HuH-7 (cell line): ENCODE measurements around the gene SMIM5.
"Not testable (repeated sequence)": the region's sequence is repeated elsewhere in the genome, so short reads cannot be mapped to it uniquely, and the experiment has no call there.

Source experiments
- DNase-seq: peaks from one replicate; pipeline ENCODE4 v3.0.0; 2011; ENCODE audit warnings: low spot score

SMIM5 gene

GRCh38 chr17:75625813-75626486 is 7.3 kb upstream of the SMIM5 start:
- peak; percentile 95 for DNase-seq

- no peak for DNase-seq
Observed at GRCh38 chr17:75626496-75627038, 6.7 kb upstream of the SMIM5 start.

- DNase-seq, result no peak
Observed at GRCh38 chr17:75627094-75627493, 6.1 kb upstream of the SMIM5 start.

GRCh38 chr17:75628425-75628824 is 4.8 kb upstream of the SMIM5 start:
- DNase-seq, result no peak

- DNase-seq, result no peak
Observed at GRCh38 chr17:75629157-75629556, 4.1 kb upstream of the SMIM5 start.

GRCh38 chr17:75630071-75630917 is 2.9 kb upstream of the SMIM5 start:
- DNase-seq, result no peak

GRCh38 chr17:75631353-75631752 is 1.9 kb upstream of the SMIM5 start:
- DNase-seq, result no peak

GRCh38 chr17:75632428-75632827 is 806 bp upstream of the SMIM5 start:
- no peak for DNase-seq

- DNase-seq, result peak; percentile 98
Observed at GRCh38 chr17:75633486-75634375, 497 bp downstream of the SMIM5 start.

- no peak for DNase-seq
Observed at GRCh38 chr17:75634376-75634740, 1.1 kb downstream of the SMIM5 start.

GRCh38 chr17:75634754-75635609 is 1.7 kb downstream of the SMIM5 start:
- DNase-seq, result no peak

GRCh38 chr17:75635610-75636202 is 2.5 kb downstream of the SMIM5 start:
- DNase-seq, result no peak

- no peak for DNase-seq
Observed at GRCh38 chr17:75636381-75637142, 3.3 kb downstream of the SMIM5 start.

- no peak for DNase-seq
Observed at GRCh38 chr17:75637143-75637538, 3.9 kb downstream of the SMIM5 start.

GRCh38 chr17:75637551-75637950 is 4.3 kb downstream of the SMIM5 start:
- no peak for DNase-seq

GRCh38 chr17:75638039-75638438 is 4.8 kb downstream of the SMIM5 start:
- not testable (repeated sequence) for DNase-seq

- DNase-seq, result no peak
Observed at GRCh38 chr17:75638893-75639292, 5.7 kb downstream of the SMIM5 start.

- no peak for DNase-seq
Observed at GRCh38 chr17:75639327-75639726, 6.1 kb downstream of the SMIM5 start.

- DNase-seq, result no peak
Observed at GRCh38 chr17:75639771-75640555, 6.7 kb downstream of the SMIM5 start.
